H9 (cell line): Measurements from ENCODE around the gene IQSEC1. TPM values are rescaled to one million over a fixed set of nuclear protein-coding genes. Genes with fewer than 3 reads are reported as not detected.

Experiments
- DNase-seq: peaks from one replicate; pipeline ENCODE4 v3.0.0-alpha.2; 2017
- H2AFZ ChIP-seq: one replicate; pipeline ENCODE4 v1.6.1; 2013; ENCODE audit warnings: mild to moderate bottlenecking, low read length, control low read depth, moderate library complexity
- H2AK5ac ChIP-seq: 2 replicates; pipeline ENCODE4 v1.6.1; 2013; ENCODE audit warnings: low read length, control low read depth, mixed read lengths; ENCODE audit not compliant: insufficient read length
- H2BK120ac ChIP-seq: one replicate; pipeline ENCODE4 v1.6.1; 2013; ENCODE audit warnings: low read depth, mild to moderate bottlenecking, low read length, control low read depth, inconsistent platforms; ENCODE audit not compliant: poor library complexity, severe bottlenecking
- H2BK12ac ChIP-seq: 2 replicates; pipeline ENCODE4 v1.6.1; 2013; ENCODE audit warnings: low read length, control low read depth, mixed read lengths, low read depth; ENCODE audit not compliant: insufficient read length
- H2BK15ac ChIP-seq: 2 replicates; pipeline ENCODE4 v1.6.1; 2013; ENCODE audit warnings: low read depth, low read length, control low read depth
- H2BK20ac ChIP-seq: one replicate; pipeline ENCODE4 v1.6.1; 2013; ENCODE audit warnings: low read depth, mild to moderate bottlenecking, low read length, control low read depth, inconsistent platforms; ENCODE audit not compliant: poor library complexity, severe bottlenecking
- H2BK5ac ChIP-seq: 2 replicates; pipeline ENCODE4 v1.6.1; 2013; ENCODE audit warnings: low read length, control low read depth, mixed read lengths; ENCODE audit not compliant: insufficient read length
- H3K14ac ChIP-seq: 2 replicates; pipeline ENCODE4 v1.6.1; 2013; ENCODE audit warnings: low read length, control low read depth; ENCODE audit not compliant: insufficient read depth
- H3K18ac ChIP-seq: 2 replicates; pipeline ENCODE4 v1.6.1; 2013; ENCODE audit warnings: low read depth, mild to moderate bottlenecking, mixed read lengths, low read length, control low read depth; ENCODE audit not compliant: insufficient read length
- H3K23ac ChIP-seq: 2 replicates; pipeline ENCODE4 v1.6.1; 2013; ENCODE audit warnings: low read length, control low read depth, mixed read lengths, low read depth; ENCODE audit not compliant: insufficient read length
- H3K23me2 ChIP-seq: 2 replicates; pipeline ENCODE4 v1.6.1; 2013; ENCODE audit warnings: low read depth, mild to moderate bottlenecking, mixed read lengths, low read length, control low read depth; ENCODE audit not compliant: insufficient read length, poor library complexity, severe bottlenecking
- H3K27ac ChIP-seq: 2 replicates; pipeline ENCODE4 v1.5.1; 2013; ENCODE audit warnings: low read length, control low read depth, mixed read lengths, low read depth; ENCODE audit not compliant: insufficient read length
- H3K27me3 ChIP-seq: 2 replicates; pipeline ENCODE4 v1.6.1; 2013; ENCODE audit warnings: low read length, control low read depth, inconsistent platforms; ENCODE audit not compliant: insufficient read depth
- H3K4ac ChIP-seq: 2 replicates; pipeline ENCODE4 v1.6.1; 2013; ENCODE audit warnings: low read depth, mild to moderate bottlenecking, control low read depth, inconsistent platforms, low read length, moderate library complexity
- H3K4me1 ChIP-seq: 2 replicates; pipeline ENCODE4 v1.6.1; 2013; ENCODE audit warnings: low read length, control low read depth, inconsistent platforms; ENCODE audit not compliant: insufficient read depth
- H3K4me2 ChIP-seq: 2 replicates; pipeline ENCODE4 v1.6.1; 2013; ENCODE audit warnings: low read length, control low read depth, mixed read lengths; ENCODE audit not compliant: insufficient read length, insufficient read depth
- H3K56ac ChIP-seq: 2 replicates; pipeline ENCODE4 v1.6.1; 2013; ENCODE audit warnings: low read depth, mild to moderate bottlenecking, mixed read lengths, low read length, control low read depth; ENCODE audit not compliant: insufficient read length
- H3K79me1 ChIP-seq: 2 replicates; pipeline ENCODE4 v1.6.1; 2013; ENCODE audit warnings: low read depth, mild to moderate bottlenecking, moderate library complexity, low read length, control low read depth, inconsistent platforms; ENCODE audit not compliant: insufficient read depth, poor library complexity, severe bottlenecking
- H3K79me2 ChIP-seq: 2 replicates; pipeline ENCODE4 v1.6.1; 2013; ENCODE audit warnings: low read length, control low read depth, inconsistent platforms; ENCODE audit not compliant: insufficient read depth
- H3K9ac ChIP-seq: 2 replicates; pipeline ENCODE4 v1.6.1; 2013; ENCODE audit warnings: low read length, control low read depth, mixed read lengths; ENCODE audit not compliant: insufficient read length; ENCODE audit errors: extremely low read depth
- H3K9me3 ChIP-seq: one replicate; pipeline ENCODE4 v1.6.1; 2013; ENCODE audit warnings: low read depth, low read length, inconsistent platforms; ENCODE audit not compliant: control insufficient read depth
- H3T11ph ChIP-seq: one replicate; pipeline ENCODE4 v1.6.1; 2013; ENCODE audit warnings: mild to moderate bottlenecking, low read length, control low read depth, inconsistent platforms
- H4K20me1 ChIP-seq: one replicate; pipeline ENCODE4 v1.6.1; 2013; ENCODE audit not compliant: control insufficient read depth, insufficient read length, insufficient read depth
- H4K5ac ChIP-seq: 2 replicates; pipeline ENCODE4 v1.6.1; 2013; ENCODE audit warnings: low read depth, mild to moderate bottlenecking, mixed read lengths, low read length, control low read depth; ENCODE audit not compliant: insufficient read length
- H4K8ac ChIP-seq: replicated peaks from 2 replicates; pipeline ENCODE4 v1.6.1; 2013; ENCODE audit warnings: low read length, control low read depth, mixed read lengths, low read depth; ENCODE audit not compliant: insufficient read length
- H4K91ac ChIP-seq: 2 replicates; pipeline ENCODE4 v1.6.1; 2013; ENCODE audit warnings: low read depth, mild to moderate bottlenecking, moderate library complexity, mixed read lengths, low read length, control low read depth; ENCODE audit not compliant: insufficient read length
- H3K27ac Mint-ChIP-seq, 3 experiments: 2 replicates in 2 of 3; 3 replicates in 1 of 3; pipeline ENCODE4 v1.8.0; 2020 to 2021; ENCODE audit warnings: mixed read lengths in 3 of 3, mild to moderate bottlenecking in 1 of 3, moderate library complexity in 1 of 3
- H3K27me3 Mint-ChIP-seq: 2 replicates; pipeline ENCODE4 v1.8.0; 2021; ENCODE audit warnings: low read depth, mild to moderate bottlenecking, moderate library complexity, mixed read lengths
- H3K36me3 Mint-ChIP-seq, 3 experiments: 2 replicates in 2 of 3; 3 replicates in 1 of 3; pipeline ENCODE4 v1.8.0; 2020 to 2021; ENCODE audit warnings: low read depth in 3 of 3, mixed read lengths in 3 of 3; ENCODE audit not compliant: insufficient read depth in 1 of 3
- H3K4me1 Mint-ChIP-seq, 2 experiments: 2 replicates each; pipeline ENCODE4 v1.8.0; 2020; ENCODE audit warnings: mixed read lengths in 2 of 2
- H3K4me3 Mint-ChIP-seq, 2 experiments: 2 replicates in 1 of 2; 3 replicates in 1 of 2; pipeline ENCODE4 v1.8.0; 2020 to 2021; ENCODE audit warnings: mild to moderate bottlenecking in 2 of 2, mixed read lengths in 2 of 2, moderate library complexity in 1 of 2
- H3K9me3 Mint-ChIP-seq, 2 experiments: 2 replicates in 1 of 2; 3 replicates in 1 of 2; pipeline ENCODE4 v1.8.0; 2020; ENCODE audit warnings: mild to moderate bottlenecking in 2 of 2, mixed read lengths in 2 of 2, moderate library complexity in 1 of 2
- WGBS: extraction: QIAGEN DNeasy Blood & Tissue Kit; methylation state at CpG from one replicate; pipeline ENCODE4 v1.1.7; 2013; ENCODE audit warnings: missing lambda C conversion rate, low lambda C conversion rate, mixed read lengths; ENCODE audit not compliant: insufficient read length; ENCODE audit errors: extremely low coverage; 5-methylcytosine and 5-hydroxymethylcytosine counted together
- total RNA-seq: library from RNA; stranded (reverse); gene quantifications from 2 replicates; pipeline ENCODE4 v1.2.1, GENCODE V29; 2021
- TF ChIP-seq, protein P1 (sequence below): fragments of 200-600 bp; sonication (generic); conservative IDR thresholded peaks from 3 replicates; pipeline ENCODE4 v1.8.0; 2021; ENCODE audit warnings: antibody characterized with exemption, mild to moderate bottlenecking

The IQSEC1 gene
- total RNA-seq, 1 experiment from 2014 or later, result 19.1 TPM

DNA sequence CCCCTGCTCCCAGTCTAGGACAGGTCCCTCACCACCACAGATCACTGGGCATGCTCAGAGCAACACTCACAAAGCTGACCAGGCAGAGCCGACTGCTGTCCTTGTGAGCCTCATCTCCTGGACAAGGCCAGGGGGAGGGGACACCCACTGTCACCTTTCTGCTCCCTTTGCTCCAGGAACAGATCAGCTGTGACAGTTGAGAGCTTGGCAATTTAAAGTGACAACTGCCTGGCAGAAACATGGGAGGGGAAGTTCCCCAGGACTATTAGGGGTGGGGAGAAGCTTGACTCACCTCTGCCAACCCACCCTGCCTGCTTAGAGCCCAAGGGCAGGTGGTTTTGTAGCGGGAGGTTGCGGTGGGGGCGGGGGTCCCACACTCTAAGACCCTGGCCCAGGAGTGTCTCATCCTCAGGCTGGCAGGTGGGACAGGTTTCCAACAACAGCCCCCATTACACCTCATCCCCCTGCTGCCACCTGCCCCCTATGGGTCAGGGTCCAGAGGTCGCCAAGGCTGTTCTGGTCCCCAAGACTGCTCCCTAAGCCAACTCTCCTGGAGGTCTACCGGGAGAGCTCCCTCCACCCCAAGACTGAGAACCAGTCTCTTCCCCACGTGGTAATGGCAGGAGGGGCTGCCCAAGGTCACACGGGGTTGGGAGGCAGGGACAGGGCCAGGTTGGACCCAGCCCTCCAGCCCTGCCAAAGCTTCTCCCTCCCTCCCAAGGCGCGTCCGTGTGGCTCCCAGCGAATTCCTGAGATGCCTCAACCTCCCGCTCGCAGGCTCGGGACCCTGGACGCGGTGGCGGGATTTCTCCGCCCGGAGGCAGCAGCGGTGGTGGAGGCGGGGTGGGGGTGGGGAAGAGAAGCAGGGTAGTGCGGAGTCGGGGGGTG lies 80.4 kb downstream of the IQSEC1 start:
- no peak overlapping the region for H2BK12ac ChIP-seq
- H2BK20ac ChIP-seq, result no peak overlapping the region
- no peak overlapping the region for H2AFZ ChIP-seq
- TF ChIP-seq, protein P1, sequence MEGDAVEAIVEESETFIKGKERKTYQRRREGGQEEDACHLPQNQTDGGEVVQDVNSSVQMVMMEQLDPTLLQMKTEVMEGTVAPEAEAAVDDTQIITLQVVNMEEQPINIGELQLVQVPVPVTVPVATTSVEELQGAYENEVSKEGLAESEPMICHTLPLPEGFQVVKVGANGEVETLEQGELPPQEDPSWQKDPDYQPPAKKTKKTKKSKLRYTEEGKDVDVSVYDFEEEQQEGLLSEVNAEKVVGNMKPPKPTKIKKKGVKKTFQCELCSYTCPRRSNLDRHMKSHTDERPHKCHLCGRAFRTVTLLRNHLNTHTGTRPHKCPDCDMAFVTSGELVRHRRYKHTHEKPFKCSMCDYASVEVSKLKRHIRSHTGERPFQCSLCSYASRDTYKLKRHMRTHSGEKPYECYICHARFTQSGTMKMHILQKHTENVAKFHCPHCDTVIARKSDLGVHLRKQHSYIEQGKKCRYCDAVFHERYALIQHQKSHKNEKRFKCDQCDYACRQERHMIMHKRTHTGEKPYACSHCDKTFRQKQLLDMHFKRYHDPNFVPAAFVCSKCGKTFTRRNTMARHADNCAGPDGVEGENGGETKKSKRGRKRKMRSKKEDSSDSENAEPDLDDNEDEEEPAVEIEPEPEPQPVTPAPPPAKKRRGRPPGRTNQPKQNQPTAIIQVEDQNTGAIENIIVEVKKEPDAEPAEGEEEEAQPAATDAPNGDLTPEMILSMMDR, result no peak; the same call in 1 of the 3 replicates
- no peak overlapping the region for H3K27ac Mint-ChIP-seq
- no peak overlapping the region for H4K5ac ChIP-seq
- H2BK5ac ChIP-seq, result no peak overlapping the region
- no peak overlapping the region for H2BK120ac ChIP-seq
- no peaks in the 10 kb centered on the region; a peak in 1 of 5 replicates for H3K9me3 Mint-ChIP-seq
- H3K4me1 Mint-ChIP-seq, result peaks cover 10 to 14% of the 10 kb centered on the region in 2 experiments
- no peaks in the 10 kb centered on the region for H3K9me3 ChIP-seq
- H3K4me2 ChIP-seq, result peak overlapping the region; percentile 51
- no peak overlapping the region for H3K18ac ChIP-seq
- no peak overlapping the region for H3K56ac ChIP-seq
- WGBS, result no CpG with 5 or more reads among the region's 24 CpGs
- no peak overlapping the region for H4K8ac ChIP-seq
- no peak overlapping the region for H3K14ac ChIP-seq
- H3T11ph ChIP-seq, result no peak overlapping the region
- no peak overlapping the region for H4K91ac ChIP-seq
- H3K79me1 ChIP-seq, result no peaks in the 10 kb centered on the region
- H3K23me2 ChIP-seq, result peaks cover 11% of the 10 kb centered on the region
- H4K20me1 ChIP-seq, result no peaks in the 10 kb centered on the region
- H3K36me3 Mint-ChIP-seq, result no peaks in the 10 kb centered on the region; a peak in 1 of 7 replicates
- no peak overlapping the region for H3K27ac ChIP-seq
- 0 out of 2 replicates have a peak, but pooled peaks cover 3% of the 10 kb centered on the region for H3K4me1 ChIP-seq
- no peaks in the 10 kb centered on the region for H3K79me2 ChIP-seq
- H3K23ac ChIP-seq, result no peak overlapping the region
- H3K4ac ChIP-seq, result no peak overlapping the region
- H2AK5ac ChIP-seq, result no peak overlapping the region
- H3K27me3 Mint-ChIP-seq, result peaks cover 49% of the 10 kb centered on the region
- DNase-seq, result peak; percentile 84
- H3K27me3 ChIP-seq, result no peaks in the 10 kb centered on the region; the same call in 1 of the 2 replicates
- H3K4me3 Mint-ChIP-seq, result peak overlapping the region; percentile 61 to 76
- H2BK15ac ChIP-seq, result no peak overlapping the region
- no peak overlapping the region for H3K9ac ChIP-seq
